WTC11 (cell line): ENCODE data around the gene MYO7B. TPM values are rescaled to one million over a fixed set of nuclear protein-coding genes. Genes with fewer than 3 reads are reported as not detected.

Source experiments
- ATAC-seq: fragments of 200-7000 bp; cut with Tn5 transposase; 2 replicates; pipeline ENCODE4 v1.10.0; 2021; ENCODE audit warnings: mild to moderate bottlenecking, moderate library complexity
- CTCF ChIA-PET: fragments of 300-600 bp; sonication (Branson Sonifier 250); formaldehyde crosslinking; loops from one replicate; lab custom pipeline; 2021; ENCODE audit warnings: antibody characterized with exemption; lab: Charles Lee
- POLR2A ChIA-PET: fragments of 350-600 bp; sonication (Branson Sonifier 250); formaldehyde crosslinking; loops from one replicate; lab custom pipeline; 2021; ENCODE audit warnings: antibody characterized with exemption; lab: Charles Lee
- DNase-seq: peaks from one replicate; pipeline ENCODE4 v3.0.0; 2021; ENCODE audit warnings: low spot score
- H3K27ac Mint-ChIP-seq: 2 replicates; pipeline ENCODE4 v1.8.0; 2021; ENCODE audit warnings: mixed read lengths
- H3K27me3 Mint-ChIP-seq: 2 replicates; pipeline ENCODE4 v1.8.0; 2021; ENCODE audit warnings: low read depth, mild to moderate bottlenecking, moderate library complexity, mixed read lengths
- H3K36me3 Mint-ChIP-seq: 2 replicates; pipeline ENCODE4 v1.8.0; 2021; ENCODE audit warnings: mixed read lengths
- H3K4me1 Mint-ChIP-seq: 2 replicates; pipeline ENCODE4 v1.8.0; 2022; ENCODE audit warnings: mixed read lengths
- H3K4me3 Mint-ChIP-seq: 2 replicates; pipeline ENCODE4 v1.8.0; 2021; ENCODE audit warnings: mild to moderate bottlenecking, moderate library complexity, mixed read lengths
- H3K9me3 Mint-ChIP-seq: 2 replicates; pipeline ENCODE4 v1.8.0; 2021; ENCODE audit warnings: mixed read lengths
- AFF4 ChIP-seq: sonication (generic); formaldehyde crosslinking; IDR thresholded peaks from 2 replicates; pipeline ENCODE4 v1.8.1; 2023; ENCODE audit warnings: mild to moderate bottlenecking, missing genetic modification reagents, borderline replicate concordance
- ARID4B ChIP-seq: sonication (generic); formaldehyde crosslinking; IDR thresholded peaks from 2 replicates; pipeline ENCODE4 v1.8.0; 2023; ENCODE audit warnings: missing genetic modification reagents, mild to moderate bottlenecking, borderline replicate concordance
- CREB1 ChIP-seq: sonication (generic); formaldehyde crosslinking; IDR thresholded peaks from 2 replicates; pipeline ENCODE4 v1.8.0; 2023; ENCODE audit warnings: mild to moderate bottlenecking, missing genetic modification reagents
- E2F4 ChIP-seq: sonication (generic); formaldehyde crosslinking; IDR thresholded peaks from 2 replicates; pipeline ENCODE4 v1.8.1; 2022; ENCODE audit warnings: low read depth, mild to moderate bottlenecking, moderate library complexity, missing genetic modification reagents, borderline replicate concordance
- EMX1 ChIP-seq: fragments of 250-450 bp; sonication (Bioruptor Pico); IDR thresholded peaks from 2 replicates; pipeline ENCODE4 v1.8.0; 2021; ENCODE audit warnings: mild to moderate bottlenecking
- ESRRA ChIP-seq: sonication (generic); formaldehyde crosslinking; IDR thresholded peaks from 2 replicates; pipeline ENCODE4 v1.8.1; 2022; ENCODE audit warnings: mild to moderate bottlenecking, missing genetic modification reagents, borderline replicate concordance
- JUN ChIP-seq: sonication (generic); formaldehyde crosslinking; IDR thresholded peaks from 2 replicates; pipeline ENCODE4 v1.8.0; 2023; ENCODE audit warnings: mild to moderate bottlenecking, missing genetic modification reagents
- MAX ChIP-seq: sonication (generic); formaldehyde crosslinking; IDR thresholded peaks from 2 replicates; pipeline ENCODE4 v1.8.0; 2022; ENCODE audit warnings: mild to moderate bottlenecking, missing genetic modification reagents
- NR3C1 ChIP-seq: sonication (generic); formaldehyde crosslinking; conservative IDR thresholded peaks from 2 replicates; pipeline ENCODE4 v1.8.1; 2023; ENCODE audit warnings: low read depth, mild to moderate bottlenecking, missing genetic modification reagents
- SP1 ChIP-seq: sonication (generic); formaldehyde crosslinking; conservative IDR thresholded peaks from 2 replicates; pipeline ENCODE4 v1.8.1; 2022; ENCODE audit warnings: missing genetic modification reagents
- STAT6 ChIP-seq: sonication (generic); formaldehyde crosslinking; conservative IDR thresholded peaks from 2 replicates; pipeline ENCODE4 v1.8.1; 2023; ENCODE audit warnings: mild to moderate bottlenecking, low read depth, missing genetic modification reagents, moderate library complexity
- TEAD1 ChIP-seq: sonication (generic); formaldehyde crosslinking; IDR thresholded peaks from 2 replicates; pipeline ENCODE4 v1.8.0; 2022; ENCODE audit warnings: mild to moderate bottlenecking, missing genetic modification reagents
- ZNF121 ChIP-seq: sonication (generic); formaldehyde crosslinking; IDR thresholded peaks from 2 replicates; pipeline ENCODE4 v1.8.0; 2023; ENCODE audit warnings: missing genetic modification reagents
- ZNF232 ChIP-seq: sonication (generic); formaldehyde crosslinking; IDR thresholded peaks from 2 replicates; pipeline ENCODE4 v1.8.0; 2022; ENCODE audit warnings: mild to moderate bottlenecking, missing genetic modification reagents
- ZNF396 ChIP-seq: fragments of 250-450 bp; sonication (Bioruptor Pico); IDR thresholded peaks from 2 replicates; pipeline ENCODE4 v1.8.0; 2021; ENCODE audit warnings: mild to moderate bottlenecking, moderate library complexity, borderline replicate concordance
- ZNF423 ChIP-seq: fragments of 250-450 bp; sonication (Bioruptor Pico); IDR thresholded peaks from 2 replicates; pipeline ENCODE4 v2.1.2; 2022; ENCODE audit warnings: mild to moderate bottlenecking, moderate library complexity
- total RNA-seq: library from RNA; stranded (reverse); gene quantifications from 3 replicates; pipeline ENCODE4 v1.2.3, GENCODE V29; 2021

MYO7B gene
- total RNA-seq, 1 experiment from 2014 or later = not detected

GRCh38 chr2:127579231-127579630, 43.7 kb downstream of the MYO7B start (continued):
- TF ChIP-seq E2F4 = no peak
- TF ChIP-seq STAT6 (CRISPR knock-in tag) = no peak
- no peak for TF ChIP-seq JUN (CRISPR knock-in tag)

- Mint-ChIP-seq H3K36me3 (no peaks in the 10 kb centered on the region), H3K4me1 (peaks cover 3% of the 10 kb centered on the region), H3K27me3 (no peaks in the 10 kb centered on the region; the same call in 1 of the 2 replicates), H3K27ac (no peak overlapping the region), H3K4me3 (no peak overlapping the region), H3K9me3 (no peaks in the 10 kb centered on the region)
- ChIA-PET POLR2A (no interaction called here), CTCF (interaction anchor here (1.8 to 4.6 kb wide), 2 partner anchors 11 to 116 kb away, joined by 5 to 31 read pairs; no protein-coding TSS in a partner anchor)
- TF ChIP-seq ARID4B (no peak), TEAD1 (CRISPR knock-in tag) (no peak), EMX1 (no peak), NR3C1 (CRISPR knock-in tag) (no peak), AFF4 (CRISPR knock-in tag) (no peak), ZNF121 (CRISPR knock-in tag) (no peak), SP1 (CRISPR knock-in tag) (no peak), ZNF232 (CRISPR knock-in tag) (no peak), ESRRA (CRISPR knock-in tag) (no peak), CREB1 (no peak), MAX (CRISPR knock-in tag) (no peak), ZNF423 (no peak), ZNF396 (CRISPR knock-in tag) (no peak)
- DNase-seq = no peak
- no peak for ATAC-seq
These were observed 44.9 kb downstream of the MYO7B start for GRCh38 chr2:127580167-127581049.
